ENCODE data around the gene CDH6. TPM values are rescaled to one million over a fixed set of nuclear protein-coding genes. Genes with fewer than 3 reads are reported as not detected.

Gene CDH6
- total RNA-seq, 4 donors from 2014 or later = 0.13 to 2.5 (median 0.82) TPM

DNA sequence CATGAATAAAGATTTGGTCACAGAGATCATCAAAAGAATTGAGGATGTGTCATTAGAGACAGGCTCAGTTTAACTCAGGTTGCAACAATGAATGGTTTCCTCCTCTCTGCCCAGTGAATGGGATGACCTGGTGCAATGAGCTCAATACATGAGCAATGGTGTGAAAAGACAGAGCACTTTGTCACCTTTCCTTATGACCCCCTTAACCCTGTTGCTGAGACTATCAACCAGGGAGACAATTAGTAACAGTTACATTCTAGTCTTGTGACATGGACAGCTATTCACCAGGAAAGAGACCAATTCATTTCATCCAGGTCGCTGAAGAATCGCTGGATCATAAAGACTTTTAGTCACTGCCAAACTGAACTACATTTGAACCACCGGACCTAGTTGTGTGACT, 19.9 kb upstream of the CDH6 start:
- no peak overlapping the region for H3K4me3 ChIP-seq (ENCODE audit: low read depth, poor library complexity, severe bottlenecking)
- TF ChIP-seq, protein P1, sequence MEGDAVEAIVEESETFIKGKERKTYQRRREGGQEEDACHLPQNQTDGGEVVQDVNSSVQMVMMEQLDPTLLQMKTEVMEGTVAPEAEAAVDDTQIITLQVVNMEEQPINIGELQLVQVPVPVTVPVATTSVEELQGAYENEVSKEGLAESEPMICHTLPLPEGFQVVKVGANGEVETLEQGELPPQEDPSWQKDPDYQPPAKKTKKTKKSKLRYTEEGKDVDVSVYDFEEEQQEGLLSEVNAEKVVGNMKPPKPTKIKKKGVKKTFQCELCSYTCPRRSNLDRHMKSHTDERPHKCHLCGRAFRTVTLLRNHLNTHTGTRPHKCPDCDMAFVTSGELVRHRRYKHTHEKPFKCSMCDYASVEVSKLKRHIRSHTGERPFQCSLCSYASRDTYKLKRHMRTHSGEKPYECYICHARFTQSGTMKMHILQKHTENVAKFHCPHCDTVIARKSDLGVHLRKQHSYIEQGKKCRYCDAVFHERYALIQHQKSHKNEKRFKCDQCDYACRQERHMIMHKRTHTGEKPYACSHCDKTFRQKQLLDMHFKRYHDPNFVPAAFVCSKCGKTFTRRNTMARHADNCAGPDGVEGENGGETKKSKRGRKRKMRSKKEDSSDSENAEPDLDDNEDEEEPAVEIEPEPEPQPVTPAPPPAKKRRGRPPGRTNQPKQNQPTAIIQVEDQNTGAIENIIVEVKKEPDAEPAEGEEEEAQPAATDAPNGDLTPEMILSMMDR (IDR thresholded peaks at IDR 0.05) = no peak
- TF ChIP-seq POLR2A (IDR thresholded peaks at IDR 0.05) = no peak
- no peak for DNase-seq (ENCODE audit: low spot score in 2 of 2)
- WGBS, 2 donors = 93% methylated on average over 3 of the region's 3 CpGs
- intact Hi-C loops (cut with DNase I; ENCODE audit: low total_unique reads) = no loop called here

DNA sequence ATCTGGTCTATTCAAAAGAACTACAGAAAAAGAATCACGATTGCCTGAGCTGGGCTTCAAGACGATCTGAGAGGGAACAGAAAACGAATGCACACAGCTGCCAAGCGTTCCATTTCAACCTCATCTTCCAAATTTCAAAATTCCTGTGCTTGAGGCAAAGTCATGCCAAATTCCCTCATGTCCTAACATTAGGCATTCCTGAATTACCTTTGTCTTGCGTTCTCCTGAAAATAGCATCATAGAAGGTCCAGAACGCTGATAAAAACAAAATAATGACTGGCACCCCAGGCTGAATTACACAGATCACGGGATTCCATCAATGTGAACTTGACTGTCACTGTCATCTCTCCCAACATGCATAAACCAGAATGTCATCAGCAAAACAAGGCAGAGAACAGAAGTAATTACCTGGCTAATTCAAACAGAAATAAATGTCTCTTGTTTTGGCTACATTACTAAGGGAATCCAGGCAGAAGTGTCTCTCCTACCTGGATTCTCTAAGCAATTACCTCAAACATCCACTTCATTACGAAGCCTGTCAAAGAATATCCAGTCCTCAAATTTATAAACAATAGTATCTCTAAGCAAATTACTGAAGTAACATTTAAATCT, 12.0 kb upstream of the CDH6 start:
- no peak for TF ChIP-seq POLR2A (IDR thresholded peaks at IDR 0.05)
- TF ChIP-seq, protein P1 (IDR thresholded peaks at IDR 0.05) = no peak
- H3K4me3 ChIP-seq (ENCODE audit: low read depth, poor library complexity, severe bottlenecking) = no peak overlapping the region
- 75 to 78% methylated on average over 8 of the region's 8 CpGs for WGBS, 2 donors
- DNase-seq (ENCODE audit: low spot score in 2 of 2) = no peak
- intact Hi-C loops (cut with DNase I; ENCODE audit: low total_unique reads) = no loop called here

DNA sequence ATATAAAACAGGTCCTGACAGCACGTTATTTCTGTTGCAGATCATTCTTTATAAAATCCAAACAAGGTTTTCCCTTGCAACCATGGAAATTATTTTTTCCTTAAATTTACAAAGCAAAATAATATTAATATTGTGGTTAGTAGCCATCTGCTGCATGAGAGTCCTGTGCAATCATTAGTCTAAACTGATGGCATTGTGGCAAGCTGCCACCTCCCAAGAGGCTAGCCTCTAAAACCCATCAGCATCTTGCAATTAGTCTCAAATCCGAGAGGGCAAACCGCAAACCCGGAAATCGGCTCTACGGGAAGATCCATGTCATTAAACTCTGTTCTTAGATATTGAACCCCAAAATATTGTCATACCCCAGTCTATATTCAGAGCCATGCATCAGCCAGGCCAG, 11.3 kb upstream of the CDH6 start:
- WGBS, 2 donors = 91 to 93% methylated on average over 6 of the region's 6 CpGs
- no peak for TF ChIP-seq POLR2A (IDR thresholded peaks at IDR 0.05)
- no peak overlapping the region for H3K4me3 ChIP-seq (ENCODE audit: low read depth, poor library complexity, severe bottlenecking)
- DNase-seq (ENCODE audit: low spot score in 2 of 2) = no peak
- intact Hi-C loops (cut with DNase I; ENCODE audit: low total_unique reads) = no loop called here

DNA sequence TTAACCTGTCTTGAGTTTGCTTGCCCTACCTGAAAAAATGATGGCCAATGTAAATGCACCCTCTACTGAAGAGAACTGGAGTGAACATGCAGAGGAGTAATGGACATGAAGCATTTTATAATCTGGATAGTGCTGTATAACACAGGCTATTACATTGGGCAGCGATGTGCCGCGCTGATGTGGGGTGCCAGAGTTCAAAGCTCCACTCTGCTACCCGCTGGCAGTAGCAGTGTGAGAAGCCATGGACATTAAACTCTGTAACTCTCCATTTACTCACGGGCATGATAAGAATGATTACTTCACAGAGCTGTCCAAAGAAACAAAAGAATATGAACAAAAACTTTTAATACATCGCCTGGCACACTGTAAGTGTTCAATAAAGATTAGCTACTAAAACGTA, 7.5 kb upstream of the CDH6 start:
- no peak for TF ChIP-seq POLR2A (IDR thresholded peaks at IDR 0.05)
- TF ChIP-seq, protein P1 (IDR thresholded peaks at IDR 0.05) = no peak
- H3K4me3 ChIP-seq (ENCODE audit: low read depth, poor library complexity, severe bottlenecking) = no peak overlapping the region
- intact Hi-C loops (cut with DNase I; ENCODE audit: low total_unique reads) = no loop called here
- no peak for DNase-seq (ENCODE audit: low spot score in 2 of 2)
- 72 to 85% methylated on average over 7 of the region's 7 CpGs for WGBS, 2 donors

DNA sequence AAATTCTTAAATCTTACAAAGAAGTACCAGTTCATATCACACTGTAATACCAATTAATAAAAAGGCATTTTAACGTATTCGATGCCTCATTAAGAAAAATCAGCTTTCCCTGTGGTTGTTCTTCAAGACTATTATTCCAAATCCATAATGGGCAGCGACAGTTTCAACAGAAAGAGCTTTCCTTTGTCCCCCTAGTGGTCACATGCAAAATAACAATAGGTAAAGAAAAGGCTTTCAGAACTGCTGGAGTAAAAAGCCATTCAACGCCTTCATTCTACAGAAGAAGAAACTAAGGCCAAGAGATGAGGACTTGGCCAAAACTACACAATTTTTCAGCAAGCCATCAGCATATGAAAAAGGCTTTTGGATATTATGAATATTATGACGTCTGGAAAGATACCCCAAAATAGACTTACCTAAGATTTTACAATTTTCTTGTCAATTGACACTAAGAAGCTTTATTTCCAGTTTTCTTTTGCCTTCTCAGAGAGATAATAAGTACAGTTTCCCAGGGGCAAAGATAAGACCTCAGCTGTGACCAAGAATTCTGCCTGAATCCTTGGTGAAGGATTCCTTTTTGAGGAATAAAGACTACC, 6.7 kb upstream of the CDH6 start:
- no peak overlapping the region for H3K4me3 ChIP-seq (ENCODE audit: low read depth, poor library complexity, severe bottlenecking)
- 22 to 24% methylated on average over 5 of the region's 5 CpGs for WGBS, 2 donors
- DNase-seq (ENCODE audit: low spot score in 2 of 2) = no peak
- intact Hi-C loops (cut with DNase I; ENCODE audit: low total_unique reads) = no loop called here
- TF ChIP-seq, protein P1 (IDR thresholded peaks at IDR 0.05) = no peak
- TF ChIP-seq POLR2A (IDR thresholded peaks at IDR 0.05) = no peak

DNA sequence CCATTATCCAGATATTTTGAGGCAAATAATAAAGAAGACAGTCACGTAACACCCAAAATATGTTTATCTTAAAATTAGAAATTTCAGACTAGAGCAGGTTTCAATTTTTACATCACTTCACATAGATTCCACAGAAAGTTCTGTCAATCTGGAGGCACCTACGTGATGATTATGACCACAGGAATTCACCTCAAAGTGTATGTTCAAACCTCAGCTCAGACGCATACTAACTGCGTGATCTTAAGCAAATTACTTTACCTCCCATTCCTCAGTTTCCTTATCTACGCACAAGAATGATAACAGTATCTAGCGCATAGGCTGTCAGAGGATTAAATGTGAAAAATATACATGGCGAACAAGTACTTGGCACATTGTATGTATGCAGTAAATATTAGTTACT, 5.9 kb upstream of the CDH6 start:
- TF ChIP-seq, protein P1 (IDR thresholded peaks at IDR 0.05) = no peak
- no peak for TF ChIP-seq POLR2A (IDR thresholded peaks at IDR 0.05)
- DNase-seq (ENCODE audit: low spot score in 2 of 2) = no peak
- WGBS, 2 donors = 82% methylated on average over 7 of the region's 7 CpGs
- intact Hi-C loops (cut with DNase I; ENCODE audit: low total_unique reads) = no loop called here
- H3K4me3 ChIP-seq (ENCODE audit: low read depth, poor library complexity, severe bottlenecking) = no peak overlapping the region

Measured in lower leg skin (tissue), 4 donors.